Measurements from ENCODE around the gene UBE2E2. TPM values are rescaled to one million over a fixed set of nuclear protein-coding genes. Genes with fewer than 3 reads are reported as not detected.

UBE2E2 gene
- total and polyA plus RNA-seq, 2 of the 13 experiments (the other 11 are each of a cell fraction or from before 2014, with no cell fraction given): 0.77 to 1.5 TPM

GRCh38 chr3:23202921-23203707 lies at the start of gene UBE2E2 (continued):
- TF ChIP-seq THAP11 (CRISPR knock-in tag; IDR thresholded peaks at IDR 0.05) (no peak), UBTF (CRISPR knock-in tag; IDR thresholded peaks at IDR 0.05) (peak; percentile 38; the same call in 1 of the 2 replicates), POGZ (CRISPR knock-in tag; IDR thresholded peaks at IDR 0.05) (no peak), YY1 (IDR thresholded peaks at IDR 0.05; ENCODE audit: insufficient read depth, insufficient replicate concordance, low read depth, low read length) (peak; percentile 22), TCF7 (IDR thresholded peaks at IDR 0.05; ENCODE audit: low read depth) (no peak), ZBTB14 (CRISPR knock-in tag; IDR thresholded peaks at IDR 0.05) (peak; percentile 76), ZNF263 (CRISPR knock-in tag; IDR thresholded peaks at IDR 0.05) (peak; percentile 66; the same call in 1 of the 2 replicates), SOX13 (IDR thresholded peaks at IDR 0.05) (no peak), SOX13 (CRISPR knock-in tag; conservative IDR thresholded peaks at IDR 0.05 in 1 of 2, IDR thresholded peaks at IDR 0.05 in 1 of 2) (no peak), ZNF20 (CRISPR knock-in tag; IDR thresholded peaks at IDR 0.05) (no peak), MIXL1 (CRISPR knock-in tag; IDR thresholded peaks at IDR 0.05) (no peak), ZSCAN25 (CRISPR knock-in tag; IDR thresholded peaks at IDR 0.05) (no peak), MED13 (CRISPR knock-in tag; IDR thresholded peaks at IDR 0.05) (no peak), HNRNPLL (IDR thresholded peaks at IDR 0.05; ENCODE audit: low read depth, low read length, poor library complexity, severe bottlenecking) (no peak), SCMH1 (CRISPR knock-in tag; IDR thresholded peaks at IDR 0.05; ENCODE audit: borderline replicate concordance) (no peak)
- TF ChIP-seq, protein P1, sequence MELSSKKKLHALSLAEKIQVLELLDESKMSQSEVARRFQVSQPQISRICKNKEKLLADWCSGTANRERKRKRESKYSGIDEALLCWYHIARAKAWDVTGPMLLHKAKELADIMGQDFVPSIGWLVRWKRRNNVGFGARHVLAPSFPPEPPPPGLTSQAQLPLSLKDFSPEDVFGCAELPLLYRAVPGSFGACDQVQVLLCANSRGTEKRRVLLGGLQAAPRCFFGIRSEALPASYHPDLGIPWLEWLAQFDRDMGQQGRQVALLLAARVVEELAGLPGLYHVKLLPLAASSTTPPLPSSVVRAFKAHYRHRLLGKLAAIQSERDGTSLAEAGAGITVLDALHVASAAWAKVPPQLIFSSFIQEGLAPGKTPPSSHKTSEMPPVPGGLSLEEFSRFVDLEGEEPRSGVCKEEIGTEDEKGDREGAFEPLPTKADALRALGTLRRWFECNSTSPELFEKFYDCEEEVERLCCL (CRISPR knock-in tag; IDR thresholded peaks at IDR 0.05; ENCODE audit: borderline replicate concordance): no peak

Data from HepG2 (cell line).